Left renal cortex interstitium (tissue), 4 donors: Measurements from ENCODE around the gene MRPS27. TPM values are rescaled to one million over a fixed set of nuclear protein-coding genes. Genes with fewer than 3 reads are reported as not detected.

Experiments
- DNase-seq, 4 donors: peaks; one replicate each; pipeline ENCODE4 v3.0.0-alpha.2; 2013; ENCODE audit warnings: low read depth in 4 of 4, low spot score in 2 of 4, missing footprints in 1 of 4
- polyA plus RNA-seq, 4 donors: library from polyadenylated mRNA; unstranded; fragments of 120-200 nt; gene quantifications; one replicate each; pipeline ENCODE4 v1.2.1, GENCODE V29; 2013; ENCODE audit not compliant: insufficient read length in 4 of 4

The MRPS27 gene
- polyA plus RNA-seq, 4 donors: 60.5 to 71.0 (median 64.9) TPM

DNA sequence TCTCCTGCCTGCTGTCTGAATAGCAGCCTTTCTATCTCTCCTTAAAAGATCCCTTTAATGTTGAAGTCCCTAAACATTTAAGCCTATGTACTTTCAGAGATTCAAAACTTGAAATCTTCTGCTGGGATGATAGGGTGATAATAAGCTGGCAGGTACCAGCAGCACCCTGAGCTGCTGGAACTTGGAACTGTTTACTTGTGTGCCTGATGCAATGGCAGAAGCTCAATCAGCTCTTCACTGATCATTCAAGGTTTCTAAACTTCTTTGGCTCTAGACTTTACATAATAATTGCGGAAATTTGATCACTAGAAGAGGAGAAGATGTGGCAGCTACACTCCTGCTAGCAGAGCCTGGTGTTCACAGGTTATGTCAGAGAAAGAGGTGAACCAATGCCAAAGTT lies 27.6 kb downstream of the MRPS27 start:
- DNase-seq: no peak

DNA sequence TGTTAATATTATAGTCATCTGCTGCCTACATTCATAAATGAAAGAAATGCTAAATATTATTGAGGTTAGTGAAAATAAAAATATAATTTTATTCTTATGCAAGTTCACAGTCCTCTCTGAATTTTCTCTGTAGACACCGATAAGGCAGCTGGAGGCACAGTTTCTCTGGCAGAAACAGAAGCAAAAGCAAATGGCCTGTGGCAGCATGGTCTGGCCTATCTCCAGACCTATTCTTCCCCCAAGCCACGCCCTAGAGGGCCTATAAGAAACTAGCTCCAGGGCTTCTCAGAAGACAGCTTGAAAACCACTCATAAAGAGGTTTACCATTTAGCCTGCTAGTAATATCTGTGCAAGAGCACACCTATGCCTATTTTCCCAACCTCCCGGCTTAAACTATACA lies 28.4 kb downstream of the MRPS27 start:
- no peak for DNase-seq

- DNase-seq: no peak
These were observed 29.5 kb downstream of the MRPS27 start for GRCh38 chr5:72290356-72291133.

- no peak for DNase-seq
These were observed 31.1 kb downstream of the MRPS27 start for GRCh38 chr5:72288924-72289323.

GRCh38 chr5:72286798-72287197 lies 33.2 kb downstream of the MRPS27 start:
- DNase-seq: no peak

- DNase-seq: no peak
These were observed 34.6 kb downstream of the MRPS27 start for GRCh38 chr5:72285424-72285821.

DNA sequence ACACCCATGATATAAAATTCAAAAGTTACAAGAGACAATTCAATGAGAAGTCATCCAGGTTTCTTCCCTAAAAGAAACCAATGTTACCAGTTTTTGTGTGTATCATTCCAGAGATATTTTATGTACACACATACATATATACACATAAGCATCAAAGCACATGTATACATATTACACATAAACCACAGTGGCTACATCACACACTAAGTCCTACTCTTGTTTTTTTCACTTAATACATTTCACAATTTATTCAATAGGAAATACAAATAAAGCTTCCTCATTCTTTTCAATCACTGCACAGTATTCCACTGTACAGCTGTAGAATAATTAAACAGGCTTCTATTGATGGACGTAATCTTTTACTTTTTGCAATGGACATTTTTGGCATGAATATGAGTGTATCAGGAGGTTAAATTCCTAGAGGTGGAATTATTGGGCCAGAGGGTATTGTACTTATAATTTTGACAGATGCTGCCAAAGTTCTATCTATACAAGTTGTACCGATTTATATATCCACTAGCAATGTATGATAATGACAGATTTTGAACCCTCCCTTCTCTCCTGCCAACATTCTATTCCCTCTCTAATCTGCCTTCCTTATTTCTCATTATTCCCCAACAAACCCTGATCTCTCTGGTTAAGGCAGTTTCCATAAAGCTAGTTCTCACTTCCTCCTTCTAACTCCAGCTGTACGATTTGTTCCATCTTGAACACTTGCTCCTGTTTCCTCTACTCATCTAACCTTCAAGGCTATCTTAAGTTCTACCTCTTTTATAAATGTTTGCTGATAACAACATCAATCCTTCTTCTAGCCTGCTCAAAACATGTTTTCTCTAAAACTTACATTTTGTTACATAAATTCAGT lies 35.2 kb downstream of the MRPS27 start:
- no peak for DNase-seq

DNA sequence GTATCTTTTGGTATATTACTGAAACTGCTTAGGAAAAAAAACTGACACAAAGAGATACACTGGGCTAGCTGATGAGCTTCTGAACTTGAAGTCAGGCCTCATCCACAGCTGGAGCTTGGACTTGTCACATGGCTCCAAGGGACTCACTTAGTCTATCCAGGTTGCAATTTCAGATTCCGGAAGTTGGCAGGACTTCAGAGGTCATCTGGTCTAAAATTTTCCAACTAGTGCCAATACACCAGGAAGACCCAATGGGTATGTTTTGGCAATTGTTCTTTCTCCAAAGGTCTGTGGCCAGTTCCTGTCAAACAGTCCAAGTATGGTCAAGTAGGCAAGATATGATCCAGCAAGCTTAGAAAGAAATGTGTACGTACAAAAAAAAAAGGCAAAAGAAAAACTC lies 36.7 kb downstream of the MRPS27 start:
- DNase-seq: no peak

DNA sequence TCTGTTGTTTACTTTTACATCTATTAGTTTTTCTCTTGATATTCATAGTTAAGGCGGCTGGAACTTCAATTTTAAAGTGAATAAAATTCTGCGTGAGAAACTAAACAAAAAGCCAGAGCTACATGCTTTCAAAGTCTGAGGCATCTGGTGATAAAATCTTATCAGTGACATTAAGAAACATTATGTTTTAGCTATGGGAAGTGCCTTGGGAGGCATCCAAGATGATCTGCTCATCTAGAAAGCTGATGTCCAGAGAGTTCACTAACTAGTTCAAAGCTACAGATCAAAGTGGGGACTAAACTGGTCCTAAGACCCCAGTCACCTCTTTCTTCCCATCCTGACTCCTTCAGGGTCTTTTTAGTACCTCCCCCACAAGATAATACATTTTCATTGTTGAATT lies 37.2 kb downstream of the MRPS27 start:
- no peak for DNase-seq

DNA sequence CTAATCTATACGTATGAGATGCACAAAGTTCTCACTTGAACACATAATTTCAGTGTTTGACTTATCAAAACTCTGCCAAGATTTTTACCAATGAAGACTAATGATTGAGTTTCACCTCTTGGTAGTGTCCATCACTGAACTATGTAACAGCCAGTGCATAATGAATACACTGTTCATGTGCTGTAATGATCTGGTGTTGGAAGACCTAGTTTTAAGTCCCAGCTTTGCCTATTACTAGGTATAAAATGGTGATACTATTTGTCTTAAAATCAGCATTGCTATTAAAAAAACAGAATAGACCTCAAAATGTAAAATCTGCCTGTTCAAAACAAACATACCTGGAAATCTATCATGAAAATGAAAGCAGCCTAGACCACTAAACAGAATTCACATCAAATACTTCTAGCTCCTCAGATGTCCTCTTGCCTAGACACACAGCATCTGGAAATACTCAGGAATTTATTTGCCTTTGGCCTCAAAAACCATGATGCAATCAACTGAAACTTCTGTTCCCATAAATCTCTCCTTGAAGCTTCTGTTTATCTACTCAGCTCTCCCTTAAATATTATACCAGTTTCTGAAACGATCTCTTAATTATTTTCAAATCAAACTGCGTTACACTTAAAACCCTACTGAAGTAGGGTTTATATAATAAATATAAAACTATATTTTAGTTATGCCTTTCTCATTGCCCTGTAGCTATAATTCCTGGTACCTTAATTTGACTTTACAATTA lies 38.1 kb downstream of the MRPS27 start:
- peak; percentile 18 to 48 (median 30) for DNase-seq

- no peak for DNase-seq
These were observed 38.6 kb downstream of the MRPS27 start for GRCh38 chr5:72281430-72281763.

- no peak for DNase-seq
These were observed 39.4 kb downstream of the MRPS27 start for GRCh38 chr5:72280581-72281069.

- DNase-seq: no peak
These were observed 43.8 kb downstream of the MRPS27 start for GRCh38 chr5:72276219-72276752.

DNA sequence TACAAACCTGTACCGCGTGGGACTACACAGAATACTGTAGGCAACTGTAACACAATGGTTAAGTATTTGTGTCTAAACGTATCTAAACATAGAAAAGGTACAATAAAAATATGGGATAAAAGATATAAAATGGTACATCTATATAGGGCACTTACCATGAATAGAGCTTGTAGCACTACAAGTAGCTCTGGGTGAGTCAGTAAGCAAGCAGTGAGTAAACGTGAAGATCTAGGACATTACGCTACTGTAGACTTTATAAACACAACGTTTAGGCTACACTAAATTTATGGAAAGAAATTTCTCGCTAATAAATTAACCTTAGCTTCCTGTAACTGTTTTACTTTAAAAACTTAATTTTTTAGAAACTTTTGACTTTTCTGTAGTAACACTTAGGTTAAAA lies 46.5 kb downstream of the MRPS27 start:
- no peak for DNase-seq

- DNase-seq: no peak
These were observed 47.6 kb downstream of the MRPS27 start for GRCh38 chr5:72272398-72272797.

DNA sequence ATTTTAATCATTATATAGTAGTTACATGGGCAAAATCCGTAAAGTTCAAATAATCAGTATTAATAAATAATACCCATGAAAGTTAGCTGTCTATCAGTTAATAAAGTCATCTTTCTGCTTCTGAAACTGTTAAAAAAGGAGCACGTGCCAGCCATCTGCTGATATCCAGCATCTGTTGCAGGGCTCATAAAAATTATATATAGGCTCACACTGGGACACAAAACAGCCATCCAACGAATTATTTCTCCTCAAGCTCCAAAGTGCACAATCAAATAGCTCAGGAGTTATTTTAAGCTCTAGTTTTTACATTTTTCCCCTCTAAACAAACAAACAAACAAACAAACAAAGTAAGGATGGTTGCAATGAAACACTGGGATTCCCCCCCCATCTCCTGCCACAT lies 48.3 kb downstream of the MRPS27 start:
- DNase-seq: no peak

DNA sequence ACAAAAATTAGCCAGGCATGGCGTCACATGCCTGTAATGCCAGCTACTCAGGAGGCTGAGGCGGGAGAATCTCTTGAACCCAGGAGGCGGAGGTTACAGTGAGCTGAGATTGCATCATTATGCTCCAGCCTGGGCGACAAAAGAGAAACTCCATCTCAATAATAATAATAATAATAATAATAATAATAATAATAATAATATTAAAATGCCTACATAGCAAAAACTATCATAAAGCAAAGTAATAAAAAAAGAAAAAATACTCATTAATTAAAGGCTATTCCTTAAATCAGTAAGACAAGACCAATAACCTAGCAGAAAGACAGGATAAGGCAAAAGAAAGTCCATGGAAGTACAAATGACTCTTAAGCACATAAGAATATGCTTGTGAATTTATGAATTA lies 50.0 kb downstream of the MRPS27 start:
- DNase-seq: no peak

DNA sequence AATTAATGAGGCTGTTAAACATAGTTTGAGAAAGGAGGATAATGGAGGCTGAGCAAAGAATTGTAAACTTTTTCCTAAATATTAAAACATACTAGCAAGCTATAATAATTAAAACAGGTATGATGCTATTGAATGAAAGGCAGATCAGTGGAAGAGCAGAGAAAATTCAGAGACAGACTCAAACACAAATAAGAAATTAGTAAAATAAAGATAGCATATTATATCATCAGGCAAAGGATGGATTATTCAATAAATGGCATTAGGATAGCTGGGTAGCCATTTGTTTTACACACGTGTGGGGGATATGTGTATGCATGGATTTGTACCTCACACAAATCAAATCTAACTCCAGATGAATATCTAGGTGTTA lies 50.6 kb downstream of the MRPS27 start:
- no peak for DNase-seq

GRCh38 chr5:72268753-72269410 lies 51.2 kb downstream of the MRPS27 start:
- DNase-seq: no peak

DNA sequence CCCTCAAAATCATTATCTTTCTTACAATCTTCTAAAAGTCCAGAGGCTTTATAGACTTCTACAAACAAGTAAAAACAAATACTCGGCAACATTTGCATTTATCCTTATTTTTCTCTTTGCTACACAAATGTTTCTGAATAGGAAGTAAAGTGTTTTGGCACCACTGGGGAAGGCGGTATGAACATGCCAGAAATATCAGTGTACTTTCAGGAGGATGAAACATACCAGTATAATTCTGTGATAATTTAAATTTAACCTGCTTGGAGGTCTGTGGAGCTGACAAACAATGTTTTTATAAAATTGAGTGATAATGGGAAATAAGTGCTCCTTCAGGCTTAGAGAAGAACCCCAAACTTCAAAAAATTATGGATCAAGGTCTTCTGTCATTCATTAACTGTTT lies 51.8 kb downstream of the MRPS27 start:
- DNase-seq: no peak
